ENCODE measurements around the gene C17orf113. TPM values are rescaled to one million over a fixed set of nuclear protein-coding genes. Genes with fewer than 3 reads are reported as not detected.

C17orf113 gene
- total RNA-seq, 2 donors from 2014 or later, result 0.84 to 1.2 TPM

DNA sequence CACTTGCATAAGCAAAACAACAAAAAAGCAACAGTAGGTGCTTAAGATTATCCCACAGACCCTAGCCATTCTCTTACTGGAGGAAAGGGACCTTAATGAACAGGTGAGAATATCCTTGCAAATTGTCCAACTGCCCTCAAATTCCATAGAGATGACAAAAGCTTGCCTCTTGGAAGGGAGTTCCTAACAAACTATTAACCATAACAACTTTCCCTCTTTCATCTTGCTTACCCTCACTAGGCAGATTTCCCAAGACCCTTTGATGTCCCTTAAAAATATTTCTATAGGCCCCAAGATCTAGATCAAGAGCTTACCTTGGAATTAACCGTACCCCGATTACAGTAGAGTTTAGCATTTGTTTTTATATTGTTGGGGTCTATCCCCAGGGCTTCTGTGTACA, 62.0 kb downstream of the C17orf113 start:
- Histone ChIP-seq H3K36me3 (peaks cover 24% of the 10 kb centered on the region), H3K9me3 (no peaks in the 10 kb centered on the region), H3K4me3 (no peak overlapping the region), H3K4me1 (no peaks in the 10 kb centered on the region), H3K27ac (no peak overlapping the region), H3K27me3 (no peaks in the 10 kb centered on the region), H3K9ac (ENCODE audit: low read depth in 2 of 2, low read length in 2 of 2) (no peak overlapping the region)
- TF ChIP-seq, protein P1, sequence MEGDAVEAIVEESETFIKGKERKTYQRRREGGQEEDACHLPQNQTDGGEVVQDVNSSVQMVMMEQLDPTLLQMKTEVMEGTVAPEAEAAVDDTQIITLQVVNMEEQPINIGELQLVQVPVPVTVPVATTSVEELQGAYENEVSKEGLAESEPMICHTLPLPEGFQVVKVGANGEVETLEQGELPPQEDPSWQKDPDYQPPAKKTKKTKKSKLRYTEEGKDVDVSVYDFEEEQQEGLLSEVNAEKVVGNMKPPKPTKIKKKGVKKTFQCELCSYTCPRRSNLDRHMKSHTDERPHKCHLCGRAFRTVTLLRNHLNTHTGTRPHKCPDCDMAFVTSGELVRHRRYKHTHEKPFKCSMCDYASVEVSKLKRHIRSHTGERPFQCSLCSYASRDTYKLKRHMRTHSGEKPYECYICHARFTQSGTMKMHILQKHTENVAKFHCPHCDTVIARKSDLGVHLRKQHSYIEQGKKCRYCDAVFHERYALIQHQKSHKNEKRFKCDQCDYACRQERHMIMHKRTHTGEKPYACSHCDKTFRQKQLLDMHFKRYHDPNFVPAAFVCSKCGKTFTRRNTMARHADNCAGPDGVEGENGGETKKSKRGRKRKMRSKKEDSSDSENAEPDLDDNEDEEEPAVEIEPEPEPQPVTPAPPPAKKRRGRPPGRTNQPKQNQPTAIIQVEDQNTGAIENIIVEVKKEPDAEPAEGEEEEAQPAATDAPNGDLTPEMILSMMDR (IDR thresholded peaks at IDR 0.05), result no peak
- no peak for DNase-seq
- intact Hi-C loops (cut with DNase I), result no loop called here

Other genes starting within 250 kb of the C17orf113 start
- gene P3H4, start 238.7 kb downstream of the C17orf113 start, total RNA-seq, result 10 to 100 TPM in 1 of 2 donors, 1 to 10 TPM in 1; 8.5 to 16.7 TPM
- gene FKBP10, start 237.6 kb downstream of the C17orf113 start, total RNA-seq, result 10 to 100 TPM; 10.3 to 12.8 TPM
- gene NT5C3B, start 214.4 kb downstream of the C17orf113 start, total RNA-seq, result 10 to 100 TPM; 19.5 to 20.2 TPM
- gene KLHL10, start 212.8 kb downstream of the C17orf113 start, total RNA-seq, result not detected
- gene KLHL11, start 185.2 kb downstream of the C17orf113 start, total RNA-seq, result 10 to 100 TPM in 1 of 2 donors, 1 to 10 TPM in 1; 10.0 to 14.0 TPM
- gene ACLY, start 131.7 kb downstream of the C17orf113 start, total RNA-seq, result 100 to 1,000 TPM; 135 to 145 TPM
- under 1 TPM; 0.15 to 0.19 TPM for gene ODAD4, start 120.0 kb downstream of the C17orf113 start, total RNA-seq
- 10 to 100 TPM; 44.7 to 49.4 TPM for gene CNP, start 83.8 kb downstream of the C17orf113 start, total RNA-seq
- gene DNAJC7, start 33.2 kb downstream of the C17orf113 start, total RNA-seq, result 100 to 1,000 TPM in 1 of 2 donors, 10 to 100 TPM in 1; 82.7 to 103 TPM
- 10 to 100 TPM; 25.8 to 26.3 TPM for gene NKIRAS2, start 30.5 kb downstream of the C17orf113 start, total RNA-seq
- gene ZNF385C, start 47.9 kb upstream of the C17orf113 start, total RNA-seq, result under 1 TPM; 0.20 to 0.32 TPM
- gene DHX58, start 62.1 kb upstream of the C17orf113 start, total RNA-seq, result 10 to 100 TPM; 10.6 to 11.3 TPM
- gene KAT2A, start 70.8 kb upstream of the C17orf113 start, total RNA-seq, result 10 to 100 TPM; 16.9 to 59.8 TPM
- gene HSPB9, start 72.2 kb upstream of the C17orf113 start, total RNA-seq, result not detected
- 100 to 1,000 TPM; 148 to 171 TPM for gene RAB5C, start 104.4 kb upstream of the C17orf113 start, total RNA-seq
- under 1 TPM in 1 of 2 donors, not detected in 1; 0.07 TPM for gene KCNH4, start 130.5 kb upstream of the C17orf113 start, total RNA-seq
- gene HCRT, start 134.9 kb upstream of the C17orf113 start, total RNA-seq, result not detected
- gene GHDC, start 143.9 kb upstream of the C17orf113 start, total RNA-seq, result 10 to 100 TPM; 20.6 to 23.0 TPM
- gene STAT5B, start 225.8 kb upstream of the C17orf113 start, total RNA-seq, result 10 to 100 TPM; 29.3 to 38.4 TPM
- gene STAT5A, start 237.9 kb upstream of the C17orf113 start, total RNA-seq, result 10 to 100 TPM; 22.0 to 22.4 TPM

All from colonic mucosa (tissue), 4 donors.